Lower leg skin (tissue), 3 donors: Measurements from ENCODE around the gene GPR62.

Source experiments
- CTCF ChIP-seq, 3 donors: fragments of 450-650 bp; IDR thresholded peaks; one replicate each; pipeline ENCODE4 v1.5.1; 2016; ENCODE audit warnings: antibody characterized with exemption in 3 of 3, mild to moderate bottlenecking in 3 of 3, moderate library complexity in 2 of 3
- POLR2A ChIP-seq, 2 donors: fragments of 450-650 bp; IDR thresholded peaks; one replicate each; pipeline ENCODE4 v1.6.1; 2016 to 2017; ENCODE audit warnings: antibody characterized with exemption in 2 of 2, mild to moderate bottlenecking in 1 of 2, moderate library complexity in 1 of 2

GRCh38 chr3:51984269-51984647 is 29.1 kb downstream of the GPR62 start:
- TF ChIP-seq POLR2A (IDR thresholded peaks at IDR 0.05) (no peak), CTCF (IDR thresholded peaks at IDR 0.05) (no peak)
